HCT116 (cell line): ENCODE measurements around the gene CYP3A5.

ENCODE experiments used
- CEBPB ChIP-seq: IDR thresholded peaks from 2 replicates; pipeline ENCODE4 v1.6.1; 2012; ENCODE audit warnings: low read depth
- CTCF ChIP-seq, 3 experiments: fragments of 200-600 bp in 1 of 3; sonication (generic) in 1 of 3; IDR thresholded peaks in 2 of 3; conservative IDR thresholded peaks in 1 of 3; 2 replicates each; pipeline ENCODE4 v1.5.1; 2012 to 2017; ENCODE audit warnings: low read depth in 2 of 3, low read length in 2 of 3, antibody characterized with exemption in 1 of 3, borderline replicate concordance in 1 of 3, control low read depth in 1 of 3, mild to moderate bottlenecking in 1 of 3, mixed read lengths in 1 of 3, mixed run types in 1 of 3, moderate library complexity in 1 of 3; ENCODE audit not compliant: insufficient read depth in 1 of 3
- ELF1 ChIP-seq: IDR thresholded peaks from 2 replicates; pipeline ENCODE4 v1.6.1; 2012; ENCODE audit warnings: low read depth, borderline replicate concordance
- EZH2 ChIP-seq: fragments of 200-600 bp; sonication (generic); IDR thresholded peaks from 2 replicates; pipeline ENCODE4 v1.6.1; 2017; ENCODE audit warnings: antibody characterized with exemption, mixed run types
- POLR2A ChIP-seq: IDR thresholded peaks from 2 replicates; pipeline ENCODE4 v1.7.0; 2011; ENCODE audit warnings: borderline replicate concordance; ENCODE audit not compliant: insufficient read depth, insufficient read length; ENCODE audit errors: extremely low read depth
- RAD21 ChIP-seq: IDR thresholded peaks from 2 replicates; pipeline ENCODE4 v1.6.1; 2012; ENCODE audit warnings: low read depth, mild to moderate bottlenecking
- SIN3A ChIP-seq: IDR thresholded peaks from 2 replicates; pipeline ENCODE4 v1.6.1; 2012; ENCODE audit warnings: low read depth
- SP1 ChIP-seq: IDR thresholded peaks from 2 replicates; pipeline ENCODE4 v1.6.1; 2012; ENCODE audit warnings: low read depth
- ZNF274 ChIP-seq: fragments of 200-500 bp; sonication (Bioruptor generic); IDR thresholded peaks from 2 replicates; pipeline ENCODE4 v1.6.1; 2014; ENCODE audit warnings: mild to moderate bottlenecking, low read depth, low read length, inconsistent platforms
- TF ChIP-seq, protein P1 (sequence below): IDR thresholded peaks from 2 replicates; pipeline ENCODE4 v1.6.1; 2012

- TF ChIP-seq ZNF274 = no peak
- TF ChIP-seq CTCF (IDR thresholded peaks at IDR 0.05 in 2 of 3, conservative IDR thresholded peaks at IDR 0.05 in 1 of 3; ENCODE audit: borderline replicate concordance in 1 of 3, insufficient read depth in 1 of 3, low read depth in 2 of 3, low read length in 2 of 3) = no peak
- no peak for TF ChIP-seq EZH2
- TF ChIP-seq ELF1 = no peak
- TF ChIP-seq POLR2A = no peak
- TF ChIP-seq SP1 = no peak
- TF ChIP-seq, protein P1, sequence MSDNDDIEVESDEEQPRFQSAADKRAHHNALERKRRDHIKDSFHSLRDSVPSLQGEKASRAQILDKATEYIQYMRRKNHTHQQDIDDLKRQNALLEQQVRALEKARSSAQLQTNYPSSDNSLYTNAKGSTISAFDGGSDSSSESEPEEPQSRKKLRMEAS = no peak
- no peak for TF ChIP-seq CEBPB
- TF ChIP-seq SIN3A = no peak
- no peak for TF ChIP-seq RAD21
Measured at GRCh38 chr7:99685129-99685758, 5.4 kb upstream of the CYP3A5 start.
